HL-60/S4 treated with phorbol 12-myristate 13-acetate at 8.2 ng/mL for 4 days and 3 days (cell line): ENCODE results near the gene NAA38.

Experiments used
- in situ Hi-C: fragments of 300-500 bp; cut with MboI; formaldehyde crosslinking; loops from 2 replicates; pipeline ENCODE4 v1.15.0; 2022; ENCODE audit warnings: low sequenced_read_pairs

The NAA38 gene

DNA sequence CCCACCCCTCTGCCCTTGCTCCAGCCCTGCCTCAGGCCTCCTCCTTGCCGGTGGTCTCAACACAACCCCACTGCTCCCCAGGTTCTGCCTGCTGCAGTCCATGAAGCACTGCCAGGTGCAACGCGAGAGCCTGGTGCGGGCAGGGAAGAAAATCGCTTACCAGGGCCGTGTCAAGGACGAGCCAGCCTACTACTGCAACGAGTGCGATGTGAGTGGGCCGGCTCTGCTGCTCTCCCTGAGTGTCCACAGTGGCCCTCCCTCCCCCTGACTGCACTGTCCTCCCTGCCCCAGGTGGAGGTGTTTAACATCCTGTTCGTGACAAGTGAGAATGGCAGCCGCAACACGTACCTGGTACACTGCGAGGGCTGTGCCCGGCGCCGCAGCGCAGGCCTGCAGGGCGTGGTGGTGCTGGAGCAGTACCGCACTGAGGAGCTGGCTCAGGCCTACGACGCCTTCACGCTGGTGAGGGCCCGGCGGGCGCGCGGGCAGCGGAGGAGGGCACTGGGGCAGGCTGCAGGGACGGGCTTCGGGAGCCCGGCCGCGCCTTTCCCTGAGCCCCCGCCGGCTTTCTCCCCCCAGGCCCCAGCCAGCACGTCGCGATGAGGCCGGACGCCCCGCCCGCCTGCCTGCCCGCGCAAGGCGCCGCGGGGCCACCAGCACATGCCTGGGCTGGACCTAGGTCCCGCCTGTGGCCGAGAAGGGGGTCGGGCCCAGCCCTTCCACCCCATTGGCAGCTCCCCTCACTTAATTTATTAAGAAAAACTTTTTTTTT is 4.3 kb downstream of the NAA38 start:
- in situ Hi-C loops = no loop called here

DNA sequence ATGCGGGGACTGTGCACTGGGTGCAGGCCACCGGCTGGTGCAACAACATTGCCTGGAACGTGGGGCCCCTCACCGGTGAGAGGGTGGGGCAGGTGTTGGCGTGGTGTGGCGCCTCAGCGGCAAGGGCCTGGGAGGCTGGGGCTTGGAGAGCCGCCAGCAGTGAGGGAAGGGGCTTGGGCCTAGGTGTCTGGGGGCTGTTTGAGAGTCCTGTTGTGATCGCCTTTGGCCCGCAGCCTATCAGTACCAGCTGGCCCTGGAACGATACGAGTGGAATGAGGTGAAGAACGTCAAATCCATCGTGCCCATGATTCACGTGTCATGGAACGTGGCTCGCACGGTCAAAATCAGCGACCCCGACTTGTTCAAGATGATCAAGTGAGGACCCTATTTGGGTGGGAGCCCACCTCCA is 5.1 kb downstream of the NAA38 start:
- in situ Hi-C loops = no loop called here

GRCh38 chr17:7851438-7852261 is 5.7 kb downstream of the NAA38 start:
- in situ Hi-C loops = no loop called here

- in situ Hi-C loops = no loop called here
Observed at GRCh38 chr17:7850701-7851437, 6.5 kb downstream of the NAA38 start.

DNA sequence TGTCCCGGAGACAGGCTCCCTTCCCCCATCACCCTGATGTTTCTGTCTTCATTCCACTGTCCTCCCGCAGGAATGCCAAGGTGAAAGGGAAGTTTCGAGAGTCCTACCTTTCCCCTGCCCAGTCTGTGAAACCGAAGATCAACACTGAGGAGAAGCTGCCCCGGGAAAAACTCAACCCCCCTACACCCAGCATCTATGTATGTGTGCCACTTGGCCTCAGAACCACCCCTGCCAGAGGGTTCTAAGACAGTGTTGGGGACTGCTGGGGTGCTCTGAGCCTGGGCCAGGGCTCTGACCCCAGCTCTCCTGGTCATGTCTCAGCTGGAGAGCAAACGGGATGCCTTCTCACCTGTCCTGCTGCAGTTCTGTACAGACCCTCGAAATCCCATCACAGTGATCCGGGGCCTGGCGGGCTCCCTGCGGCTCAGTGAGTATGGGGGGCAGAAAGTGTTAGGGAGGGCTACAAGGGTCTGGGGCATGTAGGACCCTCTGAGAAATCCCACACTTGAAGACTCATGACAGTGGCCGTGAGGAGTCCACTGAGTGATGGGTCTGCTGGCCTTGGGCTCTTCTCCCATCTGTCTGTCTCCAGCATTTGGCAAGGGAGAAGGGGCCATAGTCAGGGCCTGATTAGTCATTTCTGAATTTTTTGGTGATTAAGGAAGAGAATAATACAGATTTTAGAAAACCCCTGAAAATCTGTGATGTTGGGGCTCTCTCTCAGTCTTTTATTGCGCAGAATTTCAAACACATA is 7.4 kb downstream of the NAA38 start:
- in situ Hi-C loops = loop anchor here (25.0 kb wide), 1 partner anchor 263 kb away; the partner anchor contains the start of genes CD68, MPDU1 and SOX15

GRCh38 chr17:7849130-7849750 is 8.1 kb downstream of the NAA38 start:
- in situ Hi-C loops = loop anchor here (25.0 kb wide), 1 partner anchor 262 kb away; the partner anchor contains the start of genes CD68, MPDU1 and SOX15

DNA sequence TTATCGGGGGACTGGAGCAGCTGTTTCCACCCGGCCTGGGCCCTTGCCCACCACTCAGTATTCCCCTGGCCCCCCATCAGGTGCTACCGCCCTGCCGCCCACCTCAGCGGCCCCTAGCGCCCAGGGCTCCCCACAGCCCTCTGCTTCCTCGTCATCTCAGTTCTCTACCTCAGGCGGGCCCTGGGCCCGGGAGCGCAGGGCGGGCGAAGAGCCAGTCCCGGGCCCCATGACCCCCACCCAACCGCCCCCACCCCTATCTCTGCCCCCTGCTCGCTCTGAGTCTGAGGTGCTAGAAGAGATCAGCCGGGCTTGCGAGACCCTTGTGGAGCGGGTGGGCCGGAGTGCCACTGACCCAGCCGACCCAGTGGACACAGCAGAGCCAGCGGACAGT is 8.6 kb downstream of the NAA38 start:
- in situ Hi-C loops = loop anchor here (25.0 kb wide), 1 partner anchor 261 kb away; the partner anchor contains the start of genes CD68, MPDU1 and SOX15

GRCh38 chr17:7848131-7848579 is 9.2 kb downstream of the NAA38 start:
- in situ Hi-C loops = loop anchor here (25.0 kb wide), 1 partner anchor 261 kb away; the partner anchor contains the start of genes CD68, MPDU1 and SOX15

DNA sequence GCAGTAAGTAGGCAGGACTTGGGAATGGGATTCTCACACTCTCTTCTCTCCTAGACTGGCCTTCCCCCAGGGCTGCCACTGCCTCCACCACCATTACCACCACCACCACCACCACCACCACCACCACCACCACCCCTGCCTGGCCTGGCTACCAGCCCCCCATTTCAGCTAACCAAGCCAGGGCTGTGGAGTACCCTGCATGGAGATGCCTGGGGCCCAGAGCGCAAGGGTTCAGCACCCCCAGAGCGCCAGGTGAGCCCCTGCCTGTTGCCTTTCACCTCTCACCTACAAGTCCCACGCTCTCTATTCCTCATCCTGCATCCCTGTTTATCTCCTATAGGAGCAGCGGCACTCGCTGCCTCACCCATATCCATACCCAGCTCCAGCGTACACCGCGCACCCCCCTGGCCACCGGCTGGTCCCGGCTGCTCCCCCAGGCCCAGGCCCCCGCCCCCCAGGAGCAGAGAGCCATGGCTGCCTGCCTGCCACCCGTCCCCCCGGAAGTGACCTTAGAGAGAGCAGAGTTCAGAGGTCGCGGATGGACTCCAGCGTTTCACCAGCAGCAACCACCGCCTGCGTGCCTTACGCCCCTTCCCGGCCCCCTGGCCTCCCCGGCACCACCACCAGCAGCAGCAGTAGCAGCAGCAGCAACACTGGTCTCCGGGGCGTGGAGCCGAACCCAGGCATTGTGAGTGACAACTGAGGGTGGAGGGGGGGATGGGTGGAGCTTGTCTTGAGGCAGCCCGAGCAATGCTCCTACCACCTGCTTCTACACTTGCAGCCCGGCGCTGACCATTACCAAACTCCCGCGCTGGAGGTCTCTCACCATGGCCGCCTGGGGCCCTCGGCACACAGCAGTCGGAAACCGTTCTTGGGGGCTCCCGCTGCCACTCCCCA is 10.3 kb downstream of the NAA38 start:
- in situ Hi-C loops = loop anchor here (25.0 kb wide), 1 partner anchor 260 kb away; the partner anchor contains the start of genes CD68, MPDU1 and SOX15

DNA sequence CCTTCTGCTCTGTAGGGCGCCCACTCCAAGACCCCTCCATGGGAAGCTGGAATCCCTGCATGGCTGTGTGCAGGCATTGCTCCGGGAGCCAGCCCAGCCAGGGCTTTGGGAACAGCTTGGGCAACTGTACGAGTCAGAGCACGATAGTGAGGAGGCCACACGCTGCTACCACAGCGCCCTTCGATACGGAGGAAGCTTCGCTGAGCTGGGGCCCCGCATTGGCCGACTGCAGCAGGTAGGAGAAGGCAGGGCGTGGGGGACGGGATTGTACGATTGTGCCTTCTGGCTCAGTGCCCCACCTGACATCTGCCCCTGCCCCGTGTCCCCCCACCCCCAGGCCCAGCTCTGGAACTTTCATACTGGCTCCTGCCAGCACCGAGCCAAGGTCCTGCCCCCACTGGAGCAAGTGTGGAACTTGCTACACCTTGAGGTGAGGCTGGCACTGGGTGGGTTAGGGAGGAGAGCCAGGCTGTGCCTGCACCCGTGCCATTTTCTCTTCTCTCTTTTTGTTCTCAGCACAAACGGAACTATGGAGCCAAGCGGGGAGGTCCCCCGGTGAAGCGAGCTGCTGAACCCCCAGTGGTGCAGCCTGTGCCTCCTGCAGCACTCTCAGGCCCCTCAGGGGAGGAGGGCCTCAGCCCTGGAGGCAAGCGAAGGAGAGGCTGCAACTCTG is 11.2 kb downstream of the NAA38 start:
- in situ Hi-C loops = loop anchor here (25.0 kb wide), 1 partner anchor 259 kb away; the partner anchor contains the start of genes CD68, MPDU1 and SOX15

DNA sequence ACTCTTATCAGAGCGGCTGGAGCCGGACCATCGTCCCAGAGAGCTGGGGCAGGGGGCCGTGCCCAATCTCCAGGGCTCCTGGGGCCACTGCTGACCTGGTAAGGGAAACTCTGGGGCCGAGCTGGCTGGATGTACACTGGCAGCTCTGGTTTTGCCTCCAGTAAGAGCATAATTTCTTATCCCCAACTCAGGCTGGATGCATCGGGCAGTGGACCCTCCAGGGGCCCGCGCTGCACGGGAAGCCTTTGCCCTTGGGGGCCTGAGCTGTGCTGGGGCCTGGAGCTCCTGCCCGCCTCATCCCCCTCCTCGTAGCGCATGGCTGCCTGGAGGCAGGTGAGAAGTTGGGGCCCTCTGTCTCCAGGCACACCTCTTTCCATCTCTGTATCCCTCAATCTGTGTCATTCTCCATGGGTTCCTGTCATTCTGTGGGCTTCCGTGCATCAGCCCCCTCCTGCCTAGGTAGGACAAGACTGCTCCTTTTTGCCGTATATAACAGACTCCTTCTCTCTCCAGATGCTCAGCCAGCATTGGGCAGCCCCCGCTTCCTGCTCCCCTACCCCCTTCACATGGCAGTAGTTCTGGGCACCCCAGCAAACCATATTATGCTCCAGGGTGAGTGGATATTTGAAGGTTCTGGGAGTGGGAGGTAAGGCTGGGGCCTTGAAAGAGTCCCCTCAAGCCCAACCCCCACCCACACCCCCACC is 11.8 kb downstream of the NAA38 start:
- in situ Hi-C loops = loop anchor here (25.0 kb wide), 1 partner anchor 258 kb away; the partner anchor contains the start of genes CD68, MPDU1 and SOX15

GRCh38 chr17:7844292-7845154 is 12.8 kb downstream of the NAA38 start:
- in situ Hi-C loops = loop anchor here (25.0 kb wide), 1 partner anchor 257 kb away; the partner anchor contains the start of genes CD68, MPDU1 and SOX15

GRCh38 chr17:7843536-7844291 is 13.6 kb downstream of the NAA38 start:
- in situ Hi-C loops = loop anchor here (25.0 kb wide), 1 partner anchor 256 kb away; the partner anchor contains the start of genes CD68, MPDU1 and SOX15

DNA sequence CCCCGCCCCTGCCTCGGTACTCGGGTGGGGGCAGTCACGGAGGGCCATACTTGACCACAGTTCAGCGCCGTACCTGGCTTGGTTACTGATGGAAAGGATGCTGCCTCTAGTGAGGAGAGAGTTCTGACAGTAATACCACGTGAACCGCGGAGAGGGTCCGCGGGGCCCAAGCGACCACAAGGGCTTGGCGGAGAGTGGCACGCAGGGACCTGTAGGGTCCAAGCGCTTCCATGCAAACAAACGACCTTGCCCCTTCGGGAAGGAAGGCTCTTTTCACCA is 14.2 kb downstream of the NAA38 start:
- in situ Hi-C loops = loop anchor here (25.0 kb wide), 1 partner anchor 256 kb away; the partner anchor contains the start of genes CD68, MPDU1 and SOX15
